CD4-positive, CD25-positive, alpha-beta regulatory T cell (primary cell): ENCODE measurements around the gene BTG3. TPM values are rescaled to one million over a fixed set of nuclear protein-coding genes. Genes with fewer than 3 reads are reported as not detected.

ENCODE experiments used
- ATAC-seq, 2 donors: fragments of 150-1000 bp; cut with Tn5 transposase; one replicate each; pipeline ENCODE4 v1.10.0; 2021; ENCODE audit warnings: low read depth in 2 of 2, moderate number of reproducible peaks in 2 of 2, moderate library complexity in 1 of 2
- DNase-seq, 3 donors: peaks; one replicate each; pipeline versions ENCODE4 v3.0.0 to v3.0.0-alpha.2; 2012 to 2022; ENCODE audit warnings: mixed read lengths in 1 of 3
- H3K27ac ChIP-seq: one replicate; pipeline ENCODE4 v1.7.0; 2013; ENCODE audit warnings: mild to moderate bottlenecking, low read length; ENCODE audit not compliant: insufficient read depth, poor library complexity, severe bottlenecking
- H3K27me3 ChIP-seq: one replicate; pipeline ENCODE4 v1.7.0; 2013; ENCODE audit warnings: low read length; ENCODE audit not compliant: control insufficient read depth, insufficient read depth
- H3K36me3 ChIP-seq: one replicate; pipeline ENCODE4 v1.7.0; 2013; ENCODE audit warnings: mild to moderate bottlenecking, low read length, moderate library complexity; ENCODE audit not compliant: control insufficient read depth, insufficient read depth
- H3K4me1 ChIP-seq: 2 replicates; pipeline ENCODE4 v1.7.0; 2013; ENCODE audit warnings: mild to moderate bottlenecking, low read length; ENCODE audit not compliant: insufficient read depth, control insufficient read depth, poor library complexity, severe bottlenecking
- H3K4me3 ChIP-seq: one replicate; pipeline ENCODE4 v1.7.0; 2013; ENCODE audit warnings: low read depth, mild to moderate bottlenecking, low read length, moderate library complexity
- H3K9me3 ChIP-seq, 2 experiments: 1 replicate in 1 of 2; 2 replicates in 1 of 2; pipeline ENCODE4 v1.7.0; 2013; ENCODE audit warnings: low read length in 2 of 2, mild to moderate bottlenecking in 1 of 2, moderate library complexity in 1 of 2; ENCODE audit not compliant: control insufficient read depth in 2 of 2
- H3K27ac Mint-ChIP-seq, 3 donors: one replicate each; pipeline ENCODE4 v1.8.0; 2020 to 2022; ENCODE audit warnings: mild to moderate bottlenecking in 3 of 3, mixed read lengths in 3 of 3, moderate library complexity in 2 of 3
- H3K27me3 Mint-ChIP-seq: one replicate; pipeline ENCODE4 v1.8.0; 2022; ENCODE audit warnings: mild to moderate bottlenecking, mixed read lengths
- H3K36me3 Mint-ChIP-seq: one replicate; pipeline ENCODE4 v1.8.0; 2020; ENCODE audit warnings: mixed read lengths
- H3K4me1 Mint-ChIP-seq, 4 donors: one replicate each; pipeline ENCODE4 v1.8.0; 2020 to 2022; ENCODE audit warnings: mixed read lengths in 4 of 4, mild to moderate bottlenecking in 1 of 4
- H3K4me3 Mint-ChIP-seq, 4 donors: one replicate each; pipeline ENCODE4 v1.8.0; 2020 to 2022; ENCODE audit warnings: mild to moderate bottlenecking in 4 of 4, mixed read lengths in 4 of 4, moderate library complexity in 3 of 4
- H3K9me3 Mint-ChIP-seq, 7 donors: one replicate each; pipeline ENCODE4 v1.8.0; 2020 to 2022; ENCODE audit warnings: mixed read lengths in 7 of 7, mild to moderate bottlenecking in 3 of 7, moderate library complexity in 2 of 7
- polyA plus RNA-seq, 4 donors: library from polyadenylated mRNA; unstranded; fragments of 300-500 nt; fragmentation: Illumina TruSeq; gene quantifications; one replicate each; pipeline ENCODE4 v1.2.3, GENCODE V29; 2021
- total RNA-seq: library from RNA; stranded (reverse); gene quantifications from one replicate; pipeline ENCODE4 v1.2.3, GENCODE V29; 2022

Gene BTG3
- total and polyA plus RNA-seq, 5 donors from 2014 or later, result 17.3 to 137 (median 20.2) TPM

DNA sequence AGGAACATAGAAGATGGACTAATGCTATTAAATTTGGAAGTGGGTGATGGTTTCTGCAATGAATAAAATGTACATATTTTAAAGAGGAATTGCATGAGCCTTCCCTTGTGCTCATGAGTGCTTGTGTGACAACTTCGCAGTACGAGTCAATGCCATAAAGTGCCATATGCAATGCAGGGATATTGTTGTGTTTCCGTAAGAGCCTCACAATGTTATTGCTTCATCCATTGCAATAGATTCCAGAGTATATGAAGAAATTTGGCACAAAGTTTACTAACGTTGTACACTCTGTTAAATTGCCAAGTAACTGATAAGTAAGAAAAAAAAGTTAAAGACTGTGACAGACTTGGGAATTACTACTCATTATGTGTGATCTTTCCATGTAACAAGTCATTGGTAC lies 22.3 kb downstream of the BTG3 start:
- H3K27ac Mint-ChIP-seq, result no peak overlapping the region
- Histone ChIP-seq H3K27me3 (no peaks in the 10 kb centered on the region), H3K27ac (no peak overlapping the region), H3K36me3 (peaks cover 25% of the 10 kb centered on the region), H3K4me1 (no peaks in the 10 kb centered on the region), H3K9me3 (no peaks in the 10 kb centered on the region), H3K4me3 (no peak overlapping the region)
- no peak for DNase-seq
- no peak for ATAC-seq
- peaks cover under 1 to 9% (median 1%) of the 10 kb centered on the region in 4 donors for H3K4me1 Mint-ChIP-seq
- peaks cover 20% of the 10 kb centered on the region for H3K36me3 Mint-ChIP-seq
- no peaks in the 10 kb centered on the region for H3K27me3 Mint-ChIP-seq
- no peak overlapping the region for H3K4me3 Mint-ChIP-seq
- no peaks in the 10 kb centered on the region for H3K9me3 Mint-ChIP-seq

DNA sequence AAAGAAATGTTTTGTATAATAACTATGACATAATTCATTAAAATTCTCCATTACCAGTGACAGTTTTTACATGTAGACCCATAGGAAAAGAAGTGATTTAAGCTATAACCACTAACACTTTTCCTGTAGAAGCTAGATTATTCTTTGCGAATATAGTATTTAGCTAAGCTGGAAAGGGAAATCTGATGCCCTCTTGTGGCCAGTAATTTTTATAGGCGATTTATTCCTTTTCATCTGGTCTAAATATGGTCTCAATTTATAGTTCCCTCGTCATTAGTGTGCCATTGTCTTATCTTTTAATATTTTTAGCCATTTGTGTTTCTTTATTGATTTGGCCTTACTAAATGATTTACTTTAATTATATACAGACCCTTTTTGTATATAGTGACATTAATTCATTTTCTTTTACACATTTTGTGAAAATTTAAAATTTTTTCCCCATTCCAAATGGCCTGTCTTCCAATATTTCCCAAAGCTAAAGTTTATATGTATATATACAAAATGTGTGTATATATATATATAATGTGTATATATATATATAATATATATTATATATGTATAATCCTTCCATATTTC lies 26.7 kb downstream of the BTG3 start:
- no peak overlapping the region for H3K4me3 Mint-ChIP-seq
- no peak overlapping the region for H3K27ac Mint-ChIP-seq
- H3K9me3 Mint-ChIP-seq, result peaks cover 0 to 3% (median 0%) of the 10 kb centered on the region in 7 donors
- Histone ChIP-seq H3K27ac (no peak overlapping the region), H3K4me1 (no peaks in the 10 kb centered on the region), H3K4me3 (no peak overlapping the region), H3K36me3 (no peaks in the 10 kb centered on the region), H3K27me3 (no peaks in the 10 kb centered on the region), H3K9me3 (no peaks in the 10 kb centered on the region)
- peaks cover 11% of the 10 kb centered on the region for H3K27me3 Mint-ChIP-seq
- DNase-seq (peak in 2 of 3 donors; percentile 32 to 59), ATAC-seq (peak in 1 of 2 donors; percentile 58)
- H3K36me3 Mint-ChIP-seq, result no peaks in the 10 kb centered on the region
- H3K4me1 Mint-ChIP-seq, result no peaks in the 10 kb centered on the region

DNA sequence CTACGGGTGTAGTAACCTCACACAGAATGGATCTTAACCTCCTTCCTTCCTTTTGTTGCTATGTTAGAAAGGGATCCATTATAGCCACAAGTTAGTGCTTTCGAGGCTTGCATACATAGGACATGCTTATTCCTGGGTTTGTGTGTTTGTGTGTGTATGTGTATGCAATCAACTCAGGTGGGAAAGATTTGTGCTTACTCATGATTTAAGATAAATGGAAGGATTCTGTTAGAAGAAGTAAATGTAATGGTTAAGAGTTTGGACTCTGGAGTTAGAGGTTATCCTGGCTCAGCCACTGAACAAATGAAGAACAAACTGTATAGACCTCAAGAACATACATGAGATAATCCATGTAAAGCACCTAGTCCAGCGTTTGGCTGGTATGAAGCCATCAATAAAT lies 28.8 kb downstream of the BTG3 start:
- no peaks in the 10 kb centered on the region for H3K27me3 ChIP-seq
- no peaks in the 10 kb centered on the region for H3K36me3 ChIP-seq
- Mint-ChIP-seq H3K4me3 (no peak overlapping the region), H3K4me1 (no peaks in the 10 kb centered on the region), H3K27me3 (peaks cover 11% of the 10 kb centered on the region), H3K27ac (no peak overlapping the region), H3K36me3 (no peaks in the 10 kb centered on the region), H3K9me3 (peaks cover 0 to 3% (median 0%) of the 10 kb centered on the region in 7 donors)
- no peaks in the 10 kb centered on the region for H3K9me3 ChIP-seq
- ATAC-seq (no peak), DNase-seq (no peak)
- no peak overlapping the region for H3K27ac ChIP-seq
- no peaks in the 10 kb centered on the region for H3K4me1 ChIP-seq
- no peak overlapping the region for H3K4me3 ChIP-seq

DNA sequence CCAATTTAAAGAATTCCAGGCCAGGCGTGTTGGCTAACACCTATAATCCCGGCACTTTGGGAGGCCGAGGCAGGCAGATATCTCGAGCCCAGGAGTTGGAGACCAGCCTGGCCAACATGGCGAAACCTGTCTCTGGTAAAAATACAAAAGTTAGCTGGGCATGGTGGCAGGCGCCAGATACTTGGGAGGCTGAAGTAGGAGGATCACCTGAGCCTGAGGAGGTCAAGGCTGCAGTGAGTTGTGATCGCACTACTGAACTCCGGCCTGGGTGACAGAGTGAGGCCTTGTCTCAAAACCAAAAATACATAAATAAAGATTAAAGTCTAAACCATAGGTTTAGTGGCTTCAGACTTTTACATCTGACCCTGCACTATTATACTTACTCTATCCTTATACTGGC lies 32.4 kb downstream of the BTG3 start:
- Mint-ChIP-seq H3K36me3 (no peaks in the 10 kb centered on the region), H3K4me3 (no peak overlapping the region), H3K27ac (no peak overlapping the region), H3K27me3 (peaks cover 18% of the 10 kb centered on the region), H3K4me1 (no peaks in the 10 kb centered on the region), H3K9me3 (peaks cover 0 to 3% (median 0%) of the 10 kb centered on the region in 7 donors)
- Histone ChIP-seq H3K4me1 (no peaks in the 10 kb centered on the region), H3K9me3 (no peaks in the 10 kb centered on the region), H3K27ac (no peak overlapping the region), H3K36me3 (no peaks in the 10 kb centered on the region), H3K27me3 (peaks cover 3% of the 10 kb centered on the region), H3K4me3 (no peak overlapping the region)
- DNase-seq, result no peak
- no peak for ATAC-seq

GRCh38 chr21:17578876-17579275 lies 33.8 kb downstream of the BTG3 start:
- Mint-ChIP-seq H3K36me3 (no peaks in the 10 kb centered on the region), H3K4me1 (no peaks in the 10 kb centered on the region), H3K9me3 (peaks cover 0 to 3% (median 0%) of the 10 kb centered on the region in 7 donors), H3K27ac (no peak overlapping the region), H3K4me3 (no peak overlapping the region), H3K27me3 (peaks cover 18% of the 10 kb centered on the region)
- ATAC-seq, result no peak
- no peak for DNase-seq
- no peak overlapping the region for H3K27ac ChIP-seq
- H3K4me1 ChIP-seq, result no peaks in the 10 kb centered on the region
- H3K36me3 ChIP-seq, result no peaks in the 10 kb centered on the region
- no peaks in the 10 kb centered on the region for H3K9me3 ChIP-seq
- H3K4me3 ChIP-seq, result no peak overlapping the region
- peaks cover 3% of the 10 kb centered on the region for H3K27me3 ChIP-seq

- Mint-ChIP-seq H3K4me3 (no peak overlapping the region), H3K36me3 (no peaks in the 10 kb centered on the region), H3K27ac (no peak overlapping the region), H3K9me3 (peaks cover 0 to 3% (median 0%) of the 10 kb centered on the region in 7 donors), H3K4me1 (no peaks in the 10 kb centered on the region), H3K27me3 (peaks cover 18% of the 10 kb centered on the region)
- Histone ChIP-seq H3K4me3 (no peak overlapping the region), H3K36me3 (no peaks in the 10 kb centered on the region), H3K27me3 (peaks cover 3% of the 10 kb centered on the region), H3K9me3 (no peaks in the 10 kb centered on the region), H3K4me1 (no peaks in the 10 kb centered on the region), H3K27ac (no peak overlapping the region)
- no peak for DNase-seq
- ATAC-seq, result no peak
Measured at GRCh38 chr21:17578162-17578561, 34.5 kb downstream of the BTG3 start.

DNA sequence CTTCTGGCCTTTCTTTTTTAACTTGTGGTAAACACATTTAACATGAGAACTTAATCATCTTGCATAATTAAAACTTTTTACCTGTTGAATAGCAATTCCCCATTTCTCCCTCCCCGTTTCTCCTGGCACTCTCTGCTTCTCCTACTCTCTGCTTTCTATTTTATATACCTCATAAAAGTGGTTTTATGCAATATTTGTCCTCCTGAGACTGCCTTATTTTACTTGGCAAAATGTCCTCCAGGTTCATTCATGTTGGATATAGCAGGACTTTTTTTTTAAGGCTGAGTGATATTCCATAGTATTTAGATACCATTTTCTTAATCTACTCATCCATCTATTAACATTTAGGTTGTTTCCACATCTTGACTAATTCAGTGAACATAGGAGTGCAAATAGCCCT lies 35.0 kb downstream of the BTG3 start:
- Mint-ChIP-seq H3K36me3 (no peaks in the 10 kb centered on the region), H3K4me3 (no peak overlapping the region), H3K4me1 (no peaks in the 10 kb centered on the region), H3K27ac (no peak overlapping the region), H3K27me3 (peaks cover 21% of the 10 kb centered on the region), H3K9me3 (peaks cover 0 to 3% (median 0%) of the 10 kb centered on the region in 7 donors)
- DNase-seq (no peak), ATAC-seq (no peak)
- H3K9me3 ChIP-seq, result no peaks in the 10 kb centered on the region
- no peaks in the 10 kb centered on the region for H3K4me1 ChIP-seq
- no peaks in the 10 kb centered on the region for H3K36me3 ChIP-seq
- no peak overlapping the region for H3K4me3 ChIP-seq
- no peak overlapping the region for H3K27ac ChIP-seq
- peaks cover 3% of the 10 kb centered on the region for H3K27me3 ChIP-seq

GRCh38 chr21:17576080-17576835 lies 36.4 kb downstream of the BTG3 start:
- DNase-seq, result no peak
- Histone ChIP-seq H3K4me3 (no peak overlapping the region), H3K36me3 (no peaks in the 10 kb centered on the region), H3K27me3 (peaks cover 3% of the 10 kb centered on the region), H3K9me3 (no peaks in the 10 kb centered on the region), H3K4me1 (no peaks in the 10 kb centered on the region), H3K27ac (no peak overlapping the region)
- Mint-ChIP-seq H3K27ac (no peak overlapping the region), H3K36me3 (no peaks in the 10 kb centered on the region), H3K4me1 (no peaks in the 10 kb centered on the region), H3K27me3 (peaks cover 16% of the 10 kb centered on the region), H3K9me3 (no peaks in the 10 kb centered on the region), H3K4me3 (no peak overlapping the region)
- ATAC-seq, result no peak
